ENCODE data around the gene PTOV1. TPM values are rescaled to one million over a fixed set of nuclear protein-coding genes. Genes with fewer than 3 reads are reported as not detected.

PTOV1 gene
- polyA plus RNA-seq, 1 experiment, result 37.6 TPM

DNA sequence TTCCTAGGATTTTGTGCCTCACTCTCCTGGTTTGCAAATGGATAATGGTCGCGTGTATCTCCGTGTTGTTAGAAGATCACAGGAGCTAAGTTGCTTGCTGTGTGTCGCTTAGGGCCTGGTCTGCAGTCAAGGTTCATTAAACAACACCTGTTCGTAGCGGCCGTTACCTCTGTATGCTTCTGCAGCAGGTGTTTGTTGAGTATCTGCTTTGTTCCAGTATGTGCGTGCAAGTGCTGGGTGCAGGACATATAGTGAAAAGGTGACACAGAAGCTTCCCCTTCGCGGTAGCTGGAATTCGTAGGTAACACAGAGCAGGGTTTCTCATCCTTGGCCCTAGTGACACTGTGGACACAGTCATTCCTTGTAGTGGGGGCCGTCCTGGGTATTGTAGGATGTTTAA, 27.5 kb upstream of the PTOV1 start:
- TF ChIP-seq, protein P1, sequence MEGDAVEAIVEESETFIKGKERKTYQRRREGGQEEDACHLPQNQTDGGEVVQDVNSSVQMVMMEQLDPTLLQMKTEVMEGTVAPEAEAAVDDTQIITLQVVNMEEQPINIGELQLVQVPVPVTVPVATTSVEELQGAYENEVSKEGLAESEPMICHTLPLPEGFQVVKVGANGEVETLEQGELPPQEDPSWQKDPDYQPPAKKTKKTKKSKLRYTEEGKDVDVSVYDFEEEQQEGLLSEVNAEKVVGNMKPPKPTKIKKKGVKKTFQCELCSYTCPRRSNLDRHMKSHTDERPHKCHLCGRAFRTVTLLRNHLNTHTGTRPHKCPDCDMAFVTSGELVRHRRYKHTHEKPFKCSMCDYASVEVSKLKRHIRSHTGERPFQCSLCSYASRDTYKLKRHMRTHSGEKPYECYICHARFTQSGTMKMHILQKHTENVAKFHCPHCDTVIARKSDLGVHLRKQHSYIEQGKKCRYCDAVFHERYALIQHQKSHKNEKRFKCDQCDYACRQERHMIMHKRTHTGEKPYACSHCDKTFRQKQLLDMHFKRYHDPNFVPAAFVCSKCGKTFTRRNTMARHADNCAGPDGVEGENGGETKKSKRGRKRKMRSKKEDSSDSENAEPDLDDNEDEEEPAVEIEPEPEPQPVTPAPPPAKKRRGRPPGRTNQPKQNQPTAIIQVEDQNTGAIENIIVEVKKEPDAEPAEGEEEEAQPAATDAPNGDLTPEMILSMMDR (IDR thresholded peaks at IDR 0.05; ENCODE audit: low read depth, low read length), result no peak
- Histone ChIP-seq H3K9me3 (ENCODE audit: control insufficient read depth, insufficient read depth, low read length) (no peaks in the 10 kb centered on the region; the same call in 1 of the 2 replicates), H3K27me3 (ENCODE audit: control insufficient read depth, insufficient read depth, low read length) (no peaks in the 10 kb centered on the region), H3K4me3 (ENCODE audit: low read depth, low read length) (no peak overlapping the region), H3K27ac (ENCODE audit: low read depth, low read length) (no peak overlapping the region)
- POLR2A ChIA-PET, result no interaction called here
- DNase-seq (ENCODE audit: low read depth, low spot score), result no peak
- CTCF ChIA-PET, result no interaction called here

DNA sequence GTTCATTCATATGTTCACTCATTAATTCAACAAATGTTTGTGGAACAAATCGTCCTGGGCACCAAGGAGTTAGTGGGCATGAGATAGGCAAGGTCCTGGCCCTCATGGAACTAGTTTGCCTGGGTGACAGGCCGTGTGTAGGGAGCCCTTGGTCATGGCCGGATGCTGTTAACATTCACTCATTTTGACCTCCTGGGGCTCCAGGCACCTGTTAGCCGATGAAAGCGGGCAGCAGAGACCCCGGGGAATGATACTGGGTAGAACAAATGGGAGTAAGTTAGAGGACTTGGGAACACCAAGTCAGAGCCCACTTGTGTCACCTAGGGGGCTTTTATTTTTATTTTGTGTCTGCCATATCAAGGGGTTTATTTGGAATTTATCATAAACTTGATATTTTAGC, 26.3 kb upstream of the PTOV1 start:
- ChIA-PET POLR2A (no interaction called here), CTCF (no interaction called here)
- H3K27me3 ChIP-seq (ENCODE audit: control insufficient read depth, insufficient read depth, low read length), result no peaks in the 10 kb centered on the region
- H3K27ac ChIP-seq (ENCODE audit: low read depth, low read length), result no peak overlapping the region
- no peak overlapping the region for H3K4me3 ChIP-seq (ENCODE audit: low read depth, low read length)
- DNase-seq (ENCODE audit: low read depth, low spot score), result no peak
- no peaks in the 10 kb centered on the region for H3K9me3 ChIP-seq (ENCODE audit: control insufficient read depth, insufficient read depth, low read length)
- TF ChIP-seq, protein P1 (IDR thresholded peaks at IDR 0.05; ENCODE audit: low read depth, low read length), result no peak

DNA sequence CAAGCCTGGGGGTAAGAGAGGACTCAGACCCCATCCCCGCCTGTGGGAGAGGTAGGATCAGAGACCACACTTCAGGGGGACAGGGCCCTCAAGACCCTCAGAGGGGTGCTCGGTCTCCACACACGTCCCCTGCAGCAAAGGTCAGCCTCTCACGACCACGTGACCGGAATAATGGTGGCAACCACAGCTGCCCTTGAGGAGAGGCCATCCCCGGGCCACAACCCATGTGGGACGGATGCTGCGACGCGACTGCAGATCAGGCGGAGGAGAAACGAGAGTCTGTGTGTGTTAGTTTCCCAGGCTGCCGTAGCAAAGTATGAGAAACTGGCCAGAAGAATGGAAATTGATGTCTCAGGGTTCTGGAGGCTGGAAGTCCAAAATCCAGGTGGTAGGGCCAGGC, 23.9 kb upstream of the PTOV1 start:
- TF ChIP-seq, protein P1 (IDR thresholded peaks at IDR 0.05; ENCODE audit: low read depth, low read length), result no peak
- Histone ChIP-seq H3K27me3 (ENCODE audit: control insufficient read depth, insufficient read depth, low read length) (no peaks in the 10 kb centered on the region), H3K27ac (ENCODE audit: low read depth, low read length) (no peak overlapping the region), H3K9me3 (ENCODE audit: control insufficient read depth, insufficient read depth, low read length) (no peaks in the 10 kb centered on the region; the same call in 1 of the 2 replicates), H3K4me3 (ENCODE audit: low read depth, low read length) (no peak overlapping the region)
- ChIA-PET POLR2A (no interaction called here), CTCF (no interaction called here)
- DNase-seq (ENCODE audit: low read depth, low spot score), result no peak

DNA sequence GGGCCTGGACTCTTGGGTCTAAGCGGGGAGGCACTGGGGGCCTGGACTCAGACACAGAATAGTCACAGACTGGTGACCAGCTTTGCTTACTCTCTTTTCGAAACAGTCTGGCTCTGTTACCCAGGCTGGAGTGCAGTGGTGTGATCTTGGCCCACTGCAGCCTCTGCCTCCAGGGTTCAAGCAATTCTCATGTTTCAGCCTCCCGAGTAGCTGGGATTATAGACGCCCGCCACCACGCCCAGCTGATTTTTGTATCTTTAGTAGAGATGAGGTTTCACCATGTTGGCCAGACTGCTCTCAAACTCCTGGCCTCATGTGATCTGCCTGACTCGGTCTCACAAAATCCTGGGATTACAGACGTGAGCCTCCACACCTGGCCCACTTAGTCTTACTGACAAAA, 21.8 kb upstream of the PTOV1 start:
- Histone ChIP-seq H3K4me3 (ENCODE audit: low read depth, low read length) (no peak overlapping the region), H3K27ac (ENCODE audit: low read depth, low read length) (no peak overlapping the region), H3K27me3 (ENCODE audit: control insufficient read depth, insufficient read depth, low read length) (no peaks in the 10 kb centered on the region), H3K9me3 (ENCODE audit: control insufficient read depth, insufficient read depth, low read length) (no peaks in the 10 kb centered on the region; the same call in 1 of the 2 replicates)
- POLR2A ChIA-PET, result no interaction called here
- TF ChIP-seq, protein P1 (IDR thresholded peaks at IDR 0.05; ENCODE audit: low read depth, low read length), result no peak
- CTCF ChIA-PET, result no interaction called here
- DNase-seq (ENCODE audit: low read depth, low spot score), result no peak

DNA sequence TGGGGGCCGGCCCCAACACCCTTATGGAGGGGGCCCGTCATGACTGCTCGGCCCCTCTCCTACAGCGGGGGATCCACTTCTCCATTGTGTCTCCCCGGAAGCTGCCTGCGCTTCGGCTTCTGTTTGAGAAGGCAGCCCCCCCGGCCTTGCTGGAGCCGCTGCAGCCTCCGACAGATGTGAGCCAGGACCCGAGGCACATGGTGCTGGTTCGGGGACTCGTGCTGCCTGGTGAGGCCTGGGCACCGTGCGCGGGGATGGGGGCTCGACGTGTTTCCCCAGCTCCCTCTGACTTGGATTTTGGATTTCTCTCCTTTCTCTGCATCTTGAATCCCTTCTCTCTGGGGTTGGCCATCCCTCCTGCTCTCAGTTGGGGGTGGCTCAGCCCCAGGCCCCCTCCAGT, 21.2 kb upstream of the PTOV1 start:
- no peak for DNase-seq (ENCODE audit: low read depth, low spot score)
- TF ChIP-seq, protein P1 (IDR thresholded peaks at IDR 0.05; ENCODE audit: low read depth, low read length), result no peak
- ChIA-PET POLR2A (no interaction called here), CTCF (no interaction called here)
- Histone ChIP-seq H3K27ac (ENCODE audit: low read depth, low read length) (no peak overlapping the region), H3K9me3 (ENCODE audit: control insufficient read depth, insufficient read depth, low read length) (no peaks in the 10 kb centered on the region; the same call in 1 of the 2 replicates), H3K27me3 (ENCODE audit: control insufficient read depth, insufficient read depth, low read length) (no peaks in the 10 kb centered on the region), H3K4me3 (ENCODE audit: low read depth, low read length) (no peak overlapping the region)

Measured in AG04450 (cell line).